NCI-H1417 treated with DMSO at 0.1 percent for 48 hours (cell line): Measurements from ENCODE around the gene CHMP2A.
"Not testable (repeated sequence)": the region's sequence is repeated elsewhere in the genome, so short reads cannot be mapped to it uniquely, and the experiment has no call there.

Experiments
- DNase-seq: peaks from one replicate; lab custom pipeline; 2025; lab: John Stamatoyannopoulos, UW

CHMP2A gene

GRCh38 chr19:58555369-58555885 is 522 bp upstream of the CHMP2A start:
- no peak for DNase-seq

- no peak for DNase-seq
Observed at GRCh38 chr19:58553799-58554493, 959 bp downstream of the CHMP2A start.

GRCh38 chr19:58552655-58553054 is 2.2 kb downstream of the CHMP2A start:
- no peak for DNase-seq

- DNase-seq: no peak
Observed at GRCh38 chr19:58551577-58552471, 3.1 kb downstream of the CHMP2A start.

- DNase-seq: no peak
Observed at GRCh38 chr19:58551123-58551497, 3.8 kb downstream of the CHMP2A start.

GRCh38 chr19:58550362-58551122 is 4.4 kb downstream of the CHMP2A start:
- DNase-seq: no peak

- DNase-seq: no peak
Observed at GRCh38 chr19:58549664-58550361, 5.1 kb downstream of the CHMP2A start.

- DNase-seq: no peak
Observed at GRCh38 chr19:58548859-58549663, 5.8 kb downstream of the CHMP2A start.

GRCh38 chr19:58547323-58548312 is 7.3 kb downstream of the CHMP2A start:
- no peak for DNase-seq

GRCh38 chr19:58546019-58546530 is 8.8 kb downstream of the CHMP2A start:
- DNase-seq: no peak

- DNase-seq: no peak
Observed at GRCh38 chr19:58545286-58546018, 9.5 kb downstream of the CHMP2A start.

GRCh38 chr19:58544591-58545285 is 10.2 kb downstream of the CHMP2A start:
- no peak for DNase-seq

- no peak for DNase-seq
Observed at GRCh38 chr19:58543826-58544590, 10.9 kb downstream of the CHMP2A start, which contains the start of gene TRIM28. Gene TRIM28, plus strand, starts transcription at chr19:58544064. Its CDS starts 694 bp downstream, at chr19:58544758.

GRCh38 chr19:58542641-58543372 is 12.1 kb downstream of the CHMP2A start:
- not testable (repeated sequence) for DNase-seq

- not testable (repeated sequence) for DNase-seq
Observed at GRCh38 chr19:58539169-58539559, 15.7 kb downstream of the CHMP2A start.
